HG03039 (cell line): Measurements from ENCODE around the gene MBOAT2.

Experiments used
- ATAC-seq: cut with Tn5 transposase; IDR thresholded peaks from one replicate; pipeline ENCODE4 v1.9.1; 2021; ENCODE audit warnings: mild to moderate bottlenecking, moderate library complexity; ENCODE audit not compliant: unreplicated experiment

The MBOAT2 gene

GRCh38 chr2:8835279-8835678 is 168.2 kb downstream of the MBOAT2 start:
- no peak for ATAC-seq

GRCh38 chr2:8833853-8834252 is 169.6 kb downstream of the MBOAT2 start:
- ATAC-seq, result no peak

GRCh38 chr2:8831516-8831915 is 172.0 kb downstream of the MBOAT2 start:
- no peak for ATAC-seq

DNA sequence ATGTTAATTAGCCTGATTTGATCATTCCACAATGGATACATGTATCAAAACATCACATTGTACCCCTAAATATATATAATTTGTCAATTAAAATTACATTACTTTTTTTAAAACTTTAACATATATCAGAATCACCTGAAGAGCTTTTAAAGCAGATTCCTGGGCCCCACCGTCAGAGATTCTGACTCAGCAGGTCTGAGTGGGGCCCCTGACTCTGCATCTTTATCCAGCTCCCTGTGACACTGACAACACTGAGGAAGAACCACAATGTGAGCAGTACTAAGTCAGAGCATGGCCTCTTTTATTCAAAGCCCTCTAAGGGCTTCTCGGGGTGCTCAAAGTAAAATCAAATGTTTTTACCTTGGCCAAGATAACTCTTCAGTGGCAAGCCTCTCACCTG is 175.8 kb downstream of the MBOAT2 start:
- no peak for ATAC-seq

DNA sequence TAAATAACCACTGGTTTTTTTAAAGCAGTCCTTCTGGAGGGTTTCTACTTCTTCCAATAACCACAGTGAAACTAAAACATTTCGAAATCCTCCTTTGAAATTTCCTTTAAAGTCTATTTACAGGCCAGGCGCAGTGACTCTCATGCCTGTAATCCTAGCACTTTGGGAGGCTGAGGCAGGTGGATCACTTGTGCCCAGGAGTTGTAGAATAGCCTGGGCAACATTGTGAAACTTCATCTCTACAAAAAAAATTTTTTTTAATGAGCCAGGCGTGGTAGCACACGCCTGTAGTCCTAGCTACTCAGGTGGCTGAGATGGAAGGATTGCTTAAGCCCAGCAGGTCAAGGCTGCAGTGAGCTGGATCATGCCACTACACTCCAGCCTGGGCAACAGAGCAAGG is 181.3 kb downstream of the MBOAT2 start:
- ATAC-seq, result no peak

DNA sequence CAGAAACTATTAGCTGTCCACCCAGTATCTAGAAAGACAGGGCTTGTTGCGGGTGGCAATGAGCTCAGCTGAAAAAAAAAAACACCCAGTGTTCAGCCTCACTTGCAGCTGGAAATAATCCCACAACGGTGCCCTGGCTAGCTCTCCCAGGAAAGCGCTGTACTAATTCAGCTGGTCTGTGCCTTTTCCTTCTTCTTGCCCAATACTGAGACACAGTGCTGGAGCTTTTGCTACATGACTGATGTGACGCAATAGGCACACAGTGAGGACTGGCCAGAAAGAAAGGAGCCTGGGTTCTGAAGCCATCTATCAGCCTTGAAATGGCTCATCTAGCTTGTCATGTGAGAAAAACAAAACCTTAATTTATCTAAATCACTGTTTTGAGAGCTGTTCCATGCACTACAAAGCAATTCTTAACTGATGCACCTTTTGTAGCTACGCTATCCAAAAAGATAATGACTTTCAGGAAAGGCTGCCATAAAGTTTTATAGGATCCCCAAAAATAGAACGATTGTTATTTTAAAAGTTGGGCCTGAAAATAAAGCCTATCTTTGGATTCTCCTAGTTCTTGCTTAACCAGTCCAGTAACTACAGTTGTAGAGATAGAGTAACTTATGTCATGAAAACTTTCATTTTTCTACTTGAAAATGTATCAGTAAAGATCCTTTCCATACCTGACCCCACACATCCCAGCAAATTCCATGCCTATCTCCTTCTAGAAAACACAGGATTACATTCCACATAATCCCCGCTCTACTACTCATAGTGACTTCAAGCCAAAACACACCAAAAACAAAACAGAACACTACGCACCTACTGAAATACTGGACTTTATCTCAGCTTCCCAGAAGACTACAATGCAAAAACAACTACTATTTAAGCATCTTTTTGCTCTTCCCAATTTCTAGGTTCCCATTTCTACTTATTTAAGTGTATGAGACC is 181.9 kb downstream of the MBOAT2 start:
- no peak for ATAC-seq

DNA sequence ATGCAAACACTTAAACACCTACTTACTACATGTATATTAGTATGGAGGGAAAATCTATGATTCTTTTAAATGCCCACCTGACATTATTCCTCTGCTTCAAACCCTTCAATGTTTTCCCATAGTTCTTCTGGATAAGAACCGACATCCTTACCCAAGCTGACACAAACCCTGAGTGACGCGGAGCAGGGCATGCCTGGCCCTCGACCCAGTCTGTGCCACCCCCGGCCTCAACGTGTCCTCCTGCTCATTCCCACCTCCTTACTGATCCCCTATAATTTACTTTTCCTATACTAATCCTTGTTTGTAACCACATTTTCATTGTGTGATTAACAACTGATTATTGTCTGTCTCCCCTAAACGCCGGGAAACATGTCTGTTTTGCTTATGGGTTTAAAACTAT is 183.5 kb downstream of the MBOAT2 start:
- no peak for ATAC-seq

DNA sequence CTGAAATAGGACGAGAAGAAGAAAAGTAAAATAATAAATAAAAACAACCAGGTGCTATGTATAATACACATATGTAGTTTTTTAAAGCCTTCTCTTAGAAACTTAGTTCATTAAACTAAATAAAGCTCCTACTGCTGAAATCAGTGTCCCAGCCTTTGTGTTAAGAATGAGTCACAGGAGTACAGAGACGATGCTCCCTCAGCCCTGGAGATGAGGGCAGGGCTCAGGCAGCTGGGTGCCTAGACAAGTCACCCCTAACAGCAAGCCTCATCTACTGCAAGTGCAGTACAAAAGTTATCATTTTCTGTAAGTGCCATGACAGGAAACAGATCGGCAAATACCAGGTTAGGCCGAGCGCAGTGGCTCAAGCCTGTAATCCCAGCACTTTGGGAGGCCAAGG is 184.3 kb downstream of the MBOAT2 start:
- no peak for ATAC-seq

GRCh38 chr2:8817221-8817620 is 186.3 kb downstream of the MBOAT2 start:
- no peak for ATAC-seq

DNA sequence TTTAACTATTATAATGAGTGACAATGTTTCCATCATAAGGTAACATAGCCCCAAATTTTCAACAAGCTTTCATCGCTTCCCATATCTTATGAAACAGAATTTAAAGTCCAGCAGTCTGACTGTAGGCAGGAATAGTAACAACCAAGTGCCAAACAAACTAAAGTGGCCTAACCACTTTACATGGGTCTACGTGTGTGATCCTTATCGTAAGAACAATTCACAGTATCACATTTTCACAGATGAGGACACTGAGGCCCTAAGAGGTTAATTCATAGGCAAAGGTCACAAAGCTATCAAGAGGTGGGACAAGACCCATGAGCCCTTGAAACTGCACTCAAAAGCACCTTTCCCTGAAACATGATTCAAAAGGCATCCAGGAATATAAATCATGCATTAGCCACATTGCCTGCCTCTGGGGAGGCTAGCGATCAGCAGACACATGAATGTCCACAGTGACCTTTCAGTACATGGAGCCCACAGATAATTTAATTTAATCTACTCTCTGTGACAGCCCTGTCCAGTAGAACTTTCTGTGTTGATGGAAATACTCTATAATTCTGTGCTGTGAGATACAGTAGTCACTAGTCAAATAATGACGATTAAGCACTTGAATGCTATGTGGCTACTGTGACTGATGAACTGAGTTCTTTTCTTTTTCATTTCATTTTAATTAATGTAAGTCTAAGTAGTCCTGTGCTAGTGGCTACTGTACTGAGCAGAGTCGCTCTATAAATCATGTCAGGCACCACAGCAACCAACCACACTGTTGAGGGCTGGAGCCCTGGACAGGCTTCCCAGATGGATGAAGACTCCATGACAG is 196.4 kb downstream of the MBOAT2 start:
- no peak for ATAC-seq

GRCh38 chr2:8805278-8806210 is 197.9 kb downstream of the MBOAT2 start:
- no peak for ATAC-seq

GRCh38 chr2:8803658-8804379 is 199.7 kb downstream of the MBOAT2 start:
- peak; percentile 98 for ATAC-seq

DNA sequence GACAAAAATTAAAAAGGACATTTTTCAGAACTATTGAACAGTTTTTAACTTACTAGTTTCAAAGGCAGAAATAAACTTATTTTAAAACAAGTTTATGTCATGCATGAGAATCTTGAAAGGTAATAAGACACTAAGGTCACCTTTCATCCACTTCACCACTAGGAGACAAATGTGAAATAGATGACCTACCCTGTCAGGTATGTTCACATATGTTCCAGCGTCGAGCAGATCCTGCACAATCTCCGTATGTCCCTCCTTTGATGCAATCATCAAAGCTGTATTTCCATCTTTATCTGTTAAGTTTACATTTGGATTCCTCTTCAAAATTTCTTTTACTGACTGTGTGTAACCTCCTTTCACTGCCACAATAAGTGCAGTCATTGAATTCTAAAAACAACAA is 200.7 kb downstream of the MBOAT2 start:
- no peak for ATAC-seq
